GM12878 (cell line): ENCODE results near the gene METRN. TPM values are rescaled to one million over a fixed set of nuclear protein-coding genes. Genes with fewer than 3 reads are reported as not detected.

Experiments
- ATAC-seq: fragments of 200-7000 bp; cut with Tn5 transposase; 3 replicates; pipeline ENCODE4 v1.9.1; 2020; ENCODE audit warnings: mild to moderate bottlenecking, moderate library complexity
- BruUV-seq: library from RNA; stranded (reverse); fragments of 400-500 nt; replicated peaks from 2 replicates; lab custom pipeline; 2021; lab: Mats Ljungman, UMichigan
- CTCF ChIA-PET: fragments of 300-600 bp; sonication (Branson Sonifier 250); formaldehyde crosslinking; extraction: SDS; loops from one replicate; lab custom pipeline; 2021; ENCODE audit warnings: inconsistent platforms; lab: Yijun Ruan, JAX
- POLR2A ChIA-PET: fragments of 350-600 bp; formaldehyde crosslinking; extraction: SDS; loops from one replicate; lab custom pipeline; 2021; ENCODE audit warnings: inconsistent platforms; lab: Charles Lee
- RAD21 ChIA-PET: fragments of 300-600 bp; sonication (Branson Sonifier 250); formaldehyde crosslinking; loops from one replicate; lab custom pipeline; 2023; ENCODE audit warnings: antibody characterized with exemption; ENCODE audit not compliant: unreplicated experiment; lab: Charles Lee
- SMC1A ChIA-PET: fragments of 300-600 bp; sonication (Branson Sonifier 250); formaldehyde crosslinking; loops from one replicate; lab custom pipeline; 2023; ENCODE audit not compliant: unreplicated experiment, uncharacterized antibody; lab: Charles Lee
- DNase-seq: peaks from one replicate; pipeline ENCODE4 v3.0.0-alpha.2; 2011; ENCODE audit warnings: low read depth, low spot score
- FAIRE-seq: peaks from 3 replicates; lab custom pipeline; 2011; peaks lifted over from hg19 to GRCh38; lab: Jason Lieb, UNC
- H2AFZ ChIP-seq: 2 replicates; pipeline ENCODE4 v1.6.0; 2011; ENCODE audit warnings: low read depth, low read length, control low read depth; ENCODE audit not compliant: control insufficient read depth
- H3K27ac ChIP-seq: 2 replicates; pipeline ENCODE4 v1.5.1; 2011; ENCODE audit warnings: control low read depth; ENCODE audit not compliant: control insufficient read depth, insufficient read depth
- H3K27me3 ChIP-seq, 2 experiments: replicated peaks in 1 of 2; 2 replicates each; pipeline versions ENCODE4 v1.6.0 to v1.6.1; 2011; ENCODE audit warnings: low read length in 1 of 2; ENCODE audit not compliant: control insufficient read depth in 2 of 2, insufficient read depth in 2 of 2
- H3K36me3 ChIP-seq, 2 experiments: 2 replicates each; pipeline ENCODE4 v1.5.1; 2011; ENCODE audit warnings: low read length in 1 of 2; ENCODE audit not compliant: control insufficient read depth in 2 of 2, insufficient read depth in 2 of 2
- H3K4me1 ChIP-seq: 2 replicates; pipeline ENCODE4 v1.6.1; 2011; ENCODE audit warnings: mild to moderate bottlenecking, low read length, moderate library complexity, mixed read lengths; ENCODE audit not compliant: control insufficient read depth, insufficient read depth
- H3K4me2 ChIP-seq: 2 replicates; pipeline ENCODE4 v1.6.0; 2011; ENCODE audit warnings: control low read depth; ENCODE audit not compliant: control insufficient read depth, insufficient read depth
- H3K4me3 ChIP-seq: fragments of 200-600 bp; sonication (generic); 2 replicates; pipeline ENCODE4 v1.5.1; 2016
- H3K79me2 ChIP-seq: 2 replicates; pipeline ENCODE4 v1.6.0; 2011; ENCODE audit warnings: low read length; ENCODE audit not compliant: control insufficient read depth, insufficient read depth
- H3K9ac ChIP-seq: 2 replicates; pipeline ENCODE4 v1.8.0; 2011; ENCODE audit warnings: low read length, control low read depth, mixed read lengths; ENCODE audit not compliant: control insufficient read depth, insufficient read depth
- H3K9me3 ChIP-seq: replicated peaks from 3 replicates; pipeline ENCODE4 v1.5.1; 2011; ENCODE audit warnings: mild to moderate bottlenecking, low read length; ENCODE audit not compliant: control insufficient read depth, insufficient read depth
- H4K20me1 ChIP-seq: 2 replicates; pipeline ENCODE4 v1.6.0; 2011; ENCODE audit not compliant: control insufficient read depth, insufficient read depth
- ATF7 ChIP-seq: fragments of 450-650 bp; IDR thresholded peaks from 2 replicates; pipeline ENCODE4 v1.6.1; 2016; ENCODE audit warnings: low read depth, mild to moderate bottlenecking
- BHLHE40 ChIP-seq, 2 experiments: fragments of 450-650 bp in 1 of 2; IDR thresholded peaks; 2 replicates each; pipeline ENCODE4 v1.6.1; 2011 to 2017; ENCODE audit warnings: low read depth in 2 of 2, borderline replicate concordance in 1 of 2, improper control_type of control experiment in 1 of 2, low read length in 1 of 2, mild to moderate bottlenecking in 1 of 2
- CREB1 ChIP-seq: IDR thresholded peaks from 2 replicates; pipeline ENCODE4 v1.6.1; 2012; ENCODE audit warnings: low read depth, mild to moderate bottlenecking, inconsistent platforms
- MEF2B ChIP-seq: fragments of 450-650 bp; IDR thresholded peaks from 2 replicates; pipeline ENCODE4 v1.6.1; 2018; ENCODE audit warnings: mild to moderate bottlenecking, moderate library complexity; ENCODE audit not compliant: partially characterized antibody, poor library complexity, severe bottlenecking
- PAX5 ChIP-seq: IDR thresholded peaks from 2 replicates; pipeline ENCODE4 v1.6.1; 2011; ENCODE audit warnings: low read depth, low read length, borderline replicate concordance
- RFX5 ChIP-seq: IDR thresholded peaks from 2 replicates; pipeline ENCODE4 v1.6.1; 2011; ENCODE audit warnings: low read depth, low read length, improper control_type of control experiment
- SUPT20H ChIP-seq: IDR thresholded peaks from 2 replicates; pipeline ENCODE4 v1.6.1; 2011; ENCODE audit warnings: low read depth, mild to moderate bottlenecking, low read length, moderate library complexity, borderline replicate concordance; ENCODE audit not compliant: control insufficient read depth
- WGBS: methylation state at CpG from one replicate; pipeline ENCODE4 v1.1.6; 2016; ENCODE audit warnings: low lambda C conversion rate; ENCODE audit not compliant: insufficient replicate concordance, insufficient coverage; ENCODE audit errors: missing lambda C conversion rate; 5-methylcytosine and 5-hydroxymethylcytosine counted together
- in situ Hi-C: fragments of 300-500 bp; cut with MboI; formaldehyde crosslinking; loops from 9 replicates; pipeline ENCODE4 v1.14.3; 2018; ENCODE audit warnings: mixed read lengths
- intact Hi-C: fragments of 100-400 bp; cut with micrococcal nuclease; formaldehyde crosslinking; loops from one replicate; pipeline ENCODE4 v1.14.2; 2022; ENCODE audit not compliant: unreplicated experiment
- polyA plus RNA-seq, 11 experiments: library from polyadenylated mRNA; depleted of rRNA in 4 of 11; unstranded in 6 of 11; stranded (reverse) in 5 of 11; fragments of >200 nt; fragmentation: Nextera tagmentation in 4 of 11; fragmentation: Illumina TruSeq in 1 of 11; extraction: Ambion mirVana in 4 of 11; extraction: Trizol in 1 of 11; gene quantifications; 1 replicate in 1 of 11; 2 replicates in 10 of 11; pipeline versions ENCODE4 v1.2.1 to v1.2.3, GENCODE V29; 2011 to 2016; ENCODE audit warnings: inconsistent platforms in 2 of 11, missing spikeins in 2 of 11, low read depth in 1 of 11
- total RNA-seq, 4 experiments: library from RNA; depleted of rRNA in 3 of 4; stranded (reverse); fragments of >200 nt in 3 of 4; fragmentation: Illumina TruSeq in 1 of 4; extraction: Trizol in 1 of 4; gene quantifications; 2 replicates each; pipeline versions ENCODE4 v1.2.1 to v1.2.3, GENCODE V29; 2013 to 2021

Gene METRN
- total and polyA plus RNA-seq, 10 of the 15 experiments (the other 5 are each of a cell fraction or from before 2014, with no cell fraction given): 0.11 to 12.8 (median 1.1) TPM; not detected in 1

GRCh38 chr16:760065-760464, 45.1 kb downstream of the METRN start:
- no peak for ATAC-seq
- in situ Hi-C loops: no loop called here
- H3K4me2 ChIP-seq: no peak overlapping the region
- H4K20me1 ChIP-seq: no peaks in the 10 kb centered on the region
- no peak for FAIRE-seq
- no peak for DNase-seq
- H3K27me3 ChIP-seq: no peaks in the 10 kb centered on the region
- WGBS: 63% methylated on average over 14 of the region's 15 CpGs
- no peaks in the 10 kb centered on the region for H3K79me2 ChIP-seq
- H3K4me1 ChIP-seq: no peaks in the 10 kb centered on the region
- H3K27ac ChIP-seq: no peak overlapping the region
- H3K9me3 ChIP-seq: no peaks in the 10 kb centered on the region; the same call in 2 of the 3 replicates
- POLR2A ChIA-PET: no interaction called here
- CTCF ChIA-PET: no interaction called here
- intact Hi-C loops: no loop called here
- RAD21 ChIA-PET: interaction anchor here (0.6 kb wide), 1 partner anchor 40 kb away, joined by 3 read pairs; no protein-coding TSS in a partner anchor
- no peak overlapping the region for H3K4me3 ChIP-seq
- H3K9ac ChIP-seq: no peak overlapping the region
- H2AFZ ChIP-seq: no peak overlapping the region
- SMC1A ChIA-PET: no interaction called here
- TF ChIP-seq RFX5: no peak
- TF ChIP-seq ATF7: no peak
- TF ChIP-seq PAX5: no peak
- no peak for TF ChIP-seq SUPT20H
- TF ChIP-seq CREB1: no peak
- TF ChIP-seq MEF2B: no peak
- TF ChIP-seq BHLHE40 (IDR thresholded peaks at IDR 0.05; ENCODE audit: borderline replicate concordance in 1 of 2, low read depth in 2 of 2, low read length in 1 of 2): no peak
- TF ChIP-seq, all 136 proteins: peak for 0
- H3K36me3 ChIP-seq: no peaks in the 10 kb centered on the region
- no TSS peak for BruUV-seq
